A204.1 (cell line): ENCODE results near the gene GALNT1.

ENCODE experiments used
- FAIRE-seq: peaks from 2 replicates; lab custom pipeline; 2012; peaks lifted over from hg19 to GRCh38; lab: Jason Lieb, UNC

The GALNT1 gene

GRCh38 chr18:35721431-35722081 is 140.0 kb downstream of the GALNT1 start:
- no peak for FAIRE-seq

- FAIRE-seq: no peak
Observed at GRCh38 chr18:35728676-35729075, 147.1 kb downstream of the GALNT1 start.

- no peak for FAIRE-seq
Observed at GRCh38 chr18:35729991-35730668, 148.6 kb downstream of the GALNT1 start.

GRCh38 chr18:35730691-35731370 is 149.3 kb downstream of the GALNT1 start:
- FAIRE-seq: no peak

GRCh38 chr18:35731701-35732100 is 150.2 kb downstream of the GALNT1 start:
- FAIRE-seq: no peak

GRCh38 chr18:35732162-35732561 is 150.6 kb downstream of the GALNT1 start:
- FAIRE-seq: no peak

DNA sequence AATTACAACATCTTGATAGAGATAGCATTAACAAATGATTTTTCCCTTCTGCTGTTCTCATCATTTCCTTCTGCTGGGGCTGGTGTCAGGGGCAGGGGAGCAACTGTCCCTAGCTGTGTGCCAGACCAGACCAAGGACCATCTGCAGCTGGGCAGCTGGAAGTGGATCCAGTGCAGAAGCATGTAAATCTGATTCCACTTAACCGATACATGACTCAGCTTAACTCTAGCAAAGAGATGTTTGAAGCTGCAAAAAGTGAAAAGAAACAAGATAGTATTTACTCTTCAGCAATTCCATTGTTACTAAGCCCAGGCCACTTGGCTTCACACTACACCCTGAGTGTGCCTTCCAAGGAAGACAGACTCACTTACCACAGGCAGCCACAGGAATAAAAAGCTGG is 151.1 kb downstream of the GALNT1 start:
- no peak for FAIRE-seq

DNA sequence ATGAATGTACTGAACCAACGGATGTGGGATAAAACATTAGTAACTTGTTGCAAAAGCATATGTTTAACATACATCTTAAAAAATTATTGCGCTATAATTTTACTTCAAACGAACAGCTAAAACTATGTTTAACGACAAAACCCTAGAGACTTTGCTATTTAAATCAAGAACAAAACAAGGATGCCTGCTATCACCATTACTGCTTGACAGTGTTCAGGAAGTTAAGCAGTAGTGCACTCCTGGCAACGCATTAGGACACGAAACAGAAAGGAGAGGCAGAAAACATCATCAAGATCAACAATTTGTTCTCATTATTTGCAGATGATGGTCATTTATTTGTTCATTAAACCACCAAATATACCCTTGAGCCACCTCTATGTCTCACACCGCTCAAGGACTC is 151.9 kb downstream of the GALNT1 start:
- no peak for FAIRE-seq

- FAIRE-seq: no peak
Observed at GRCh38 chr18:35736696-35737095, 155.2 kb downstream of the GALNT1 start.

- no peak for FAIRE-seq
Observed at GRCh38 chr18:35739778-35740177, 158.2 kb downstream of the GALNT1 start.

DNA sequence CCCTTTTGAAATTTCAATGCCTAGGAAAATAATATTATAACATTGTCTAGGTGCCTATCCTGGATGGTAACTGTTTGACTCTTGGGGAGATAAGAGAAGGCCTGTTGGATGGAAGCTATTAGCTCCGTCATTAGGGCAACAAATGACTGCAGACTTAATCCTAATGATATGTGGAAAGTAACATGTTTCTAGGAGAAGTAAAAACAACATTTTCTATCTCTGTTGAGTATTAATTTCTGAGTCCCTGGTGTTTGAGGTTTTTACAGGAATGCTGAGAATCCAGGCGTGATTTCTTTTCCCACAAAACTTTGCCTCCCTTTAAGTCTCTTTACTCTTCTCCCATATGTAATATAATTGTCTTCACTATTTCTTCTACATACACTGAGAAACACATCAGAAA is 159.1 kb downstream of the GALNT1 start:
- FAIRE-seq: no peak

- FAIRE-seq: no peak
Observed at GRCh38 chr18:35743916-35744315, 162.4 kb downstream of the GALNT1 start.

GRCh38 chr18:35745814-35746213 is 164.3 kb downstream of the GALNT1 start:
- no peak for FAIRE-seq

DNA sequence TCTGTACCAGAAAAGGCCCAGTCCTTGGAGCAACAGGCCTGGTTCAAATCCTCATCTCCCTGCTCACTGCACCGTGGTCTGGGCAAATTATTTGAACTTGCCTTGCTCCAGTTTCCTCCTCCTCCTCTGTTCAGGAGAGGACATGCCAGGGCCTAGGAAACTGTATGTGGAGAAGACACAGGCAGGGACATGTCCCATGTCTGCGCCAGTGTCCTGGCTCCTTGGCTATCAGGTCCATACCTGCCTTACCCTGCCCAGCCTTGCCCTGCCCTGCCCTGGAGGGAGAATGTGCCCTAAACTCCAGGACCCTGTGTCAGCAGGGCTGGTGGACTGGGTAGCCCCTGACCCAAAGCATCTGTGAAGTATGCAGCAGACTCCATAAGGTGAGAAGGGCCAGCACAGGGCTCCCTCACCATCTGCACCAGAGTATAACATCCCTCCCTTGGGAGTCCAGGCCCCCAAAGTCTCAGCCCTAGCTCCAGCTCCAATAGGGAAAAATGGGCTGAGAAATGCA is 165.3 kb downstream of the GALNT1 start:
- FAIRE-seq: no peak

DNA sequence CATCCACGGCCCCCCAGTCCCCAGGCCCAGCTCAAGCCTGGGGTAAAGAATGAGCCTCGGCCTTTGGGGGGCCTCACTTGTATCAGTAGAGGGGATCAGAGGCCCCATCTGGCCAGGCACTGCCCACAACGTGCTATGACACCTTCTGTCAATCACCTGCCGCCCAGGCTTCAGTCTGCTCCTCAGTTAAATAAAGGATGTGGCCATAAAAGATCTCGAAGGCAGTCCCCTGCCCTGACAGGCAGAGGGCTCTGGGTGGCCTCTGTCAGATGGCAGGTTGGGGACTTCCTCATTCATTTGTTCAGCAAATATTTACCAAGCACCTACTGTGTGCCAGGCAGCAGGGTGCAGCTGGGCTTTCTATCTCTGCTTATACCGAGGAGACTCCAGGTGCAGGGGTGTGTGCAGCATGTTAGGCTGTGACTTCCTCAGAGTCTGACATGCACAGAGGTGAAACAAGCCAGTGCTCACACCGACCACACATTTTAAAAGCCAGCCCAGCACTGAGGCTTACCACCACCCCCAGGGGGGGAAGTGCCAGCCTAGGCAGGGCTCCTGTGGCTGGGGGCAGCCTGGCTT is 166.4 kb downstream of the GALNT1 start:
- FAIRE-seq: no peak

- no peak for FAIRE-seq
Observed at GRCh38 chr18:35749701-35750100, 168.2 kb downstream of the GALNT1 start.

DNA sequence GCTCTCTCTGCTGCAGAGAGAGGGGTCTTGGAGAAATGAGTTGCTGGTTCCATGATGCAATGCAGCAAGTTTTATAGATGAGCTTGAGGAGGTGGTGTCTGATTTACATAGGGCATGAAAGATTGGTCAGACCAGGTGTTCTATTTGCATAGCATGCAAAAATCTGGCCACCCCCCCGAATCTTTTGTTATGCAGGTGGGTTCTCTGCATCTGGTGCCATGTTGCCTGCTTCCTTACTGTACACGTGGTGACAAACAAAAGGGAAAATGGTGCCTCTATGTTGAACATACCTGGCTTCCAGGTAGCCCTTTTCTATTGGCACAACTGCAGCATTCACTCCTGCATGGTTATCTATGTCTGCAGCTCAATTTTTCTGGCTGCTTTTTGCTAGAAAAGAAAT is 169.4 kb downstream of the GALNT1 start:
- FAIRE-seq: no peak

GRCh38 chr18:35753306-35753910 is 171.9 kb downstream of the GALNT1 start:
- no peak for FAIRE-seq

- no peak for FAIRE-seq
Observed at GRCh38 chr18:35754464-35754863, 172.9 kb downstream of the GALNT1 start.

DNA sequence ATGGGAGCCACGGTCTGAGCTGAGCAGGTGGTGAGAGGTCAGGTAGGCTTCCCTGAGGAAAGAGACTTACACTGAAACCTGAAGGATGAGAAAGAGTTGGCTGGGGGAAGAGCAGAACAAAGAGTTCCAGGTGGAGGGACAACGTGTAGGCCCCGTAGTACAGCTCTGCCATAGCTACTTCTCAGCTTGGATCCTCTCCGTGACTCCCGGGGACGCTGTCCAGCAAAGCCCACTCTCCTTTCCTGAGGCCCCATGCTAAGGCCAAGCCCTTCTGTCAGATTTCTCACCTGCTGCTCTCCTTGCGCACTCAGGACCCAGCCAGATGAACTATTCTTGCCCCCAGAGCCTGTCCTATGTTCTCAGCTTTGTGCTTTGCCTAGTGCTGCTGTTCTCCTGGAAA is 173.8 kb downstream of the GALNT1 start:
- no peak for FAIRE-seq

- FAIRE-seq: peak; percentile 78
Observed at GRCh38 chr18:35756506-35757117, 175.1 kb downstream of the GALNT1 start.
